K562 (cell line): Measurements from ENCODE around the gene GFOD1. TPM values are rescaled to one million over a fixed set of nuclear protein-coding genes. Genes with fewer than 3 reads are reported as not detected.
"Not testable (repeated sequence)": the region's sequence is repeated elsewhere in the genome, so short reads cannot be mapped to it uniquely, and the experiment has no call there.

Source experiments
- ATAC-seq: fragments of 200-7000 bp; cut with Tn5 transposase; 3 replicates; pipeline ENCODE4 v1.9.1; 2020; ENCODE audit warnings: moderate library complexity
- BruUV-seq: library from RNA; stranded (reverse); fragments of 400-500 nt; replicated peaks from 2 replicates; lab custom pipeline; 2021; lab: Mats Ljungman, UMichigan
- CTCF ChIA-PET: fragments of 300-600 bp; formaldehyde crosslinking; extraction: SDS; loops from one replicate; lab custom pipeline; 2021; ENCODE audit warnings: low intra/inter-chr PET ratio; lab: Yijun Ruan, JAX
- POLR2A ChIA-PET: fragments of 300-600, 350-650 bp; sonication (Branson Sonifier 250); formaldehyde crosslinking; extraction: SDS; loops from one replicate; lab custom pipeline; 2021; ENCODE audit warnings: antibody characterized with exemption, inconsistent platforms; lab: Yijun Ruan, JAX
- DNase-seq, 4 experiments: peaks; one replicate each; pipeline versions ENCODE4 v3.0.0 to v3.0.0-alpha.2; 2011 to 2018; ENCODE audit warnings: low spot score in 3 of 4, mixed read lengths in 3 of 4; ENCODE audit errors: extremely low read depth in 1 of 4
- FAIRE-seq: peaks from 2 replicates; lab custom pipeline; 2011; peaks lifted over from hg19 to GRCh38; lab: Jason Lieb, UNC
- H2AFZ ChIP-seq: 2 replicates; pipeline ENCODE4 v1.6.0; 2011; ENCODE audit warnings: low read depth, low read length, control low read depth, inconsistent platforms
- H3K27ac ChIP-seq: fragments of 200-600 bp; 3 replicates; pipeline ENCODE4 v1.8.0; 2011; ENCODE audit warnings: low read depth, mild to moderate bottlenecking, control low read depth, inconsistent platforms, low read length, moderate library complexity, mixed read lengths; ENCODE audit errors: extremely low read depth
- H3K27me3 ChIP-seq, 2 experiments: fragments of 300-600 bp in 1 of 2; 2 replicates in 1 of 2; 3 replicates in 1 of 2; pipeline versions ENCODE4 v1.6.0 to v1.8.0; 2011; ENCODE audit warnings: inconsistent platforms in 2 of 2, low read length in 2 of 2, mild to moderate bottlenecking in 1 of 2, mixed read lengths in 1 of 2, moderate library complexity in 1 of 2; ENCODE audit not compliant: control insufficient read depth in 2 of 2, insufficient read depth in 2 of 2
- H3K36me3 ChIP-seq: fragments of 300-600 bp; 3 replicates; pipeline ENCODE4 v1.8.0; 2011; ENCODE audit warnings: mild to moderate bottlenecking, low read length, inconsistent platforms; ENCODE audit not compliant: control insufficient read depth, insufficient read depth
- H3K4me1 ChIP-seq, 2 experiments: fragments of 200-600 bp in 1 of 2; replicated peaks in 1 of 2; 2 replicates in 1 of 2; 3 replicates in 1 of 2; pipeline versions ENCODE4 v1.5.1 to v1.8.0; 2011; ENCODE audit warnings: inconsistent platforms in 2 of 2, low read length in 2 of 2, mild to moderate bottlenecking in 1 of 2, mixed read lengths in 1 of 2, moderate library complexity in 1 of 2; ENCODE audit not compliant: control insufficient read depth in 2 of 2, insufficient read depth in 2 of 2
- H3K4me2 ChIP-seq: 2 replicates; pipeline ENCODE4 v1.6.1; 2011; ENCODE audit warnings: low read length, control low read depth, inconsistent platforms, mixed read lengths; ENCODE audit not compliant: insufficient read depth
- H3K4me3 ChIP-seq: fragments of 200-600 bp; sonication (generic), shearing (Covaris generic); 2 replicates; pipeline ENCODE4 v1.5.1; 2016; ENCODE audit warnings: control low read depth, inconsistent platforms
- H3K79me2 ChIP-seq: fragments of 200-600 bp; 3 replicates; pipeline ENCODE4 v1.8.0; 2011; ENCODE audit warnings: low read length, inconsistent platforms; ENCODE audit not compliant: control insufficient read depth, insufficient read depth
- H3K9ac ChIP-seq, 2 experiments: 2 replicates each; pipeline versions ENCODE4 v1.6.0 to v1.6.1; 2011; ENCODE audit warnings: low read depth in 2 of 2, low read length in 2 of 2, control low read depth in 1 of 2, inconsistent platforms in 1 of 2, mild to moderate bottlenecking in 1 of 2, mixed read lengths in 1 of 2; ENCODE audit not compliant: insufficient read depth in 1 of 2
- H3K9me1 ChIP-seq: one replicate; pipeline ENCODE4 v1.6.0; 2011; ENCODE audit warnings: inconsistent platforms, mild to moderate bottlenecking, low read length, moderate library complexity; ENCODE audit not compliant: control insufficient read depth, insufficient read depth
- H3K9me3 ChIP-seq: replicated peaks from 2 replicates; pipeline ENCODE4 v1.5.1; 2011; ENCODE audit warnings: low read depth, low read length, inconsistent platforms; ENCODE audit not compliant: control insufficient read depth, insufficient read depth
- H4K20me1 ChIP-seq: replicated peaks from 2 replicates; pipeline ENCODE4 v1.6.1; 2011; ENCODE audit warnings: low read length, inconsistent platforms, mixed read lengths; ENCODE audit not compliant: control insufficient read depth, insufficient read depth
- CBX3 ChIP-seq, 2 experiments: IDR thresholded peaks; 1 replicate in 1 of 2; 2 replicates in 1 of 2; pipeline ENCODE4 v1.6.1; 2012; ENCODE audit warnings: inconsistent platforms in 2 of 2, low read length in 2 of 2, borderline replicate concordance in 1 of 2, control low read depth in 1 of 2
- CBX5 ChIP-seq: IDR thresholded peaks from 2 replicates; pipeline ENCODE4 v1.6.1; 2014; ENCODE audit warnings: low read depth, borderline replicate concordance
- RBM25 ChIP-seq: fragments of 200-400 bp; formaldehyde crosslinking; IDR thresholded peaks from 2 replicates; pipeline ENCODE4 v1.6.1; 2018; ENCODE audit warnings: low read length, low read depth, moderate library complexity; ENCODE audit not compliant: severe bottlenecking
- ZNF143 ChIP-seq: sonication (generic); formaldehyde crosslinking; IDR thresholded peaks from 2 replicates; pipeline ENCODE4 v1.9.0; 2022; ENCODE audit warnings: mild to moderate bottlenecking, missing genetic modification reagents
- in situ Hi-C: fragments of 300-500 bp; cut with MboI; formaldehyde crosslinking; loops from 4 replicates; pipeline ENCODE4 v1.15.0; 2018; ENCODE audit warnings: inconsistent platforms, mixed read lengths
- intact Hi-C: fragments of 100-400 bp; cut with micrococcal nuclease; formaldehyde crosslinking; loops from 2 replicates; pipeline ENCODE4 v1.14.2; 2022
- polyA plus RNA-seq, 8 experiments: library from polyadenylated mRNA; depleted of rRNA in 4 of 8; stranded (reverse) in 5 of 8; unstranded in 3 of 8; fragments of >200 nt; fragmentation: Nextera tagmentation in 2 of 8; fragmentation: Illumina TruSeq in 1 of 8; extraction: Ambion mirVana in 2 of 8; extraction: Trizol in 1 of 8; gene quantifications; 2 replicates each; pipeline versions ENCODE4 v1.2.1 to v1.2.3, GENCODE V29; 2011 to 2014; ENCODE audit warnings: inconsistent platforms in 1 of 8, missing spikeins in 1 of 8
- total RNA-seq, 7 experiments: library from RNA; depleted of rRNA in 6 of 7; stranded (reverse); fragments of >200 nt in 6 of 7; fragmentation: Illumina TruSeq in 2 of 7; extraction: Trizol in 2 of 7; gene quantifications; 2 replicates each; pipeline versions ENCODE4 v1.2.1 to v1.2.3, GENCODE V29; 2011 to 2021; ENCODE audit warnings: low replicate concordance in 1 of 7
- TF ChIP-seq, protein P1 (sequence below), 2 experiments: fragments of 450-650 bp; IDR thresholded peaks; 2 replicates each; pipeline ENCODE4 v1.6.1; 2018; ENCODE audit warnings: mild to moderate bottlenecking in 2 of 2, low read depth in 1 of 2; ENCODE audit not compliant: partially characterized antibody in 2 of 2
- TF ChIP-seq, protein P2 (sequence below): fragments of 450-650 bp; IDR thresholded peaks from 2 replicates; pipeline ENCODE4 v1.6.1; 2018; ENCODE audit warnings: mild to moderate bottlenecking, low read depth; ENCODE audit not compliant: partially characterized antibody

Gene GFOD1
- total and polyA plus RNA-seq, 9 of the 15 experiments (the other 6 are each of a cell fraction or from before 2014, with no cell fraction given), result 3.8 to 12.0 (median 8.2) TPM

DNA sequence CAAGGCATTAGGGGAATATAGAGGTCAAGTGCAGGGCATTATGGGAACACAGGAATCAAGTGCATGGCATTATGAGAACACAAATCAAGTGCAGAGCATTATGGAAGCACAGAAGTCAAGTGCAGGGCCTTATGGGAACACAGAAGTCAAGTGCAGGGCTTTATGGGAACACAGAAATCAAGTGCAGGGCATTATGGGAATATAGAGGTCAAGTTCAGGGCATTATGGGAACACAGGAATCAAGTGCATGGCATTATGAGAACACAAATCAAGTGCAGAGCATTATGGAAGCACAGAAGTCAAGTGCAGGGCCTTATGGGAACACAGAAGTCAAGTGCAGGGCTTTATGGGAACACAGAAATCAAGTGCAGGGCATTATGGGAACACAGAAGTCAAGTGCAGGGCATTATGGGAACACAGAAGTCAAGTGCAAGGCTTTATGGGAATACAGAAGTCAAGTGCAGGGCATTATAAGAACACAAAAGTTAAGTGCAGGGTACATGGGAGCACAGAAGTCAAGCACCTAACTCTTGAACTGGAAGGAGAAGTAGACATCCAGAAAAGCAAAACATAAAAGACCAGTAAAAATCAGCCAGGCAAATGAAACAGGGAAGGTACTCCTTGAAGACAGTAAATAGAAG lies 53.1 kb downstream of the GFOD1 start:
- POLR2A ChIA-PET, H3K79me2 ChIP-seq, BruUV-seq, H3K9me1 ChIP-seq, H3K36me3 ChIP-seq, H3K4me2 ChIP-seq, ATAC-seq, H3K27ac ChIP-seq, H4K20me1 ChIP-seq, intact Hi-C loops, H3K4me3 ChIP-seq, in situ Hi-C loops, H3K9me3 ChIP-seq, CTCF ChIA-PET, DNase-seq, H3K27me3 ChIP-seq, H3K9ac ChIP-seq, H2AFZ ChIP-seq: not testable (repeated sequence)
- FAIRE-seq, result peak; percentile 60
- peak; percentile 49; the same call in 1 of the 2 replicates for TF ChIP-seq ZNF143
- peak in 1 of 2 experiments; percentile 54; a peak in 1 of 3 replicates for TF ChIP-seq CBX3 (IDR thresholded peaks at IDR 0.05; ENCODE audit: borderline replicate concordance in 1 of 2, low read length in 2 of 2)
- TF ChIP-seq, protein P1, sequence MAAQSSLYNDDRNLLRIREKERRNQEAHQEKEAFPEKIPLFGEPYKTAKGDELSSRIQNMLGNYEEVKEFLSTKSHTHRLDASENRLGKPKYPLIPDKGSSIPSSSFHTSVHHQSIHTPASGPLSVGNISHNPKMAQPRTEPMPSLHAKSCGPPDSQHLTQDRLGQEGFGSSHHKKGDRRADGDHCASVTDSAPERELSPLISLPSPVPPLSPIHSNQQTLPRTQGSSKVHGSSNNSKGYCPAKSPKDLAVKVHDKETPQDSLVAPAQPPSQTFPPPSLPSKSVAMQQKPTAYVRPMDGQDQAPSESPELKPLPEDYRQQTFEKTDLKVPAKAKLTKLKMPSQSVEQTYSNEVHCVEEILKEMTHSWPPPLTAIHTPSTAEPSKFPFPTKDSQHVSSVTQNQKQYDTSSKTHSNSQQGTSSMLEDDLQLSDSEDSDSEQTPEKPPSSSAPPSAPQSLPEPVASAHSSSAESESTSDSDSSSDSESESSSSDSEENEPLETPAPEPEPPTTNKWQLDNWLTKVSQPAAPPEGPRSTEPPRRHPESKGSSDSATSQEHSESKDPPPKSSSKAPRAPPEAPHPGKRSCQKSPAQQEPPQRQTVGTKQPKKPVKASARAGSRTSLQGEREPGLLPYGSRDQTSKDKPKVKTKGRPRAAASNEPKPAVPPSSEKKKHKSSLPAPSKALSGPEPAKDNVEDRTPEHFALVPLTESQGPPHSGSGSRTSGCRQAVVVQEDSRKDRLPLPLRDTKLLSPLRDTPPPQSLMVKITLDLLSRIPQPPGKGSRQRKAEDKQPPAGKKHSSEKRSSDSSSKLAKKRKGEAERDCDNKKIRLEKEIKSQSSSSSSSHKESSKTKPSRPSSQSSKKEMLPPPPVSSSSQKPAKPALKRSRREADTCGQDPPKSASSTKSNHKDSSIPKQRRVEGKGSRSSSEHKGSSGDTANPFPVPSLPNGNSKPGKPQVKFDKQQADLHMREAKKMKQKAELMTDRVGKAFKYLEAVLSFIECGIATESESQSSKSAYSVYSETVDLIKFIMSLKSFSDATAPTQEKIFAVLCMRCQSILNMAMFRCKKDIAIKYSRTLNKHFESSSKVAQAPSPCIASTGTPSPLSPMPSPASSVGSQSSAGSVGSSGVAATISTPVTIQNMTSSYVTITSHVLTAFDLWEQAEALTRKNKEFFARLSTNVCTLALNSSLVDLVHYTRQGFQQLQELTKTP (IDR thresholded peaks at IDR 0.05; ENCODE audit: low read depth in 1 of 2, partially characterized antibody in 2 of 2), result peak in 1 of 2 experiments; percentile 65
- TF ChIP-seq, protein P2, sequence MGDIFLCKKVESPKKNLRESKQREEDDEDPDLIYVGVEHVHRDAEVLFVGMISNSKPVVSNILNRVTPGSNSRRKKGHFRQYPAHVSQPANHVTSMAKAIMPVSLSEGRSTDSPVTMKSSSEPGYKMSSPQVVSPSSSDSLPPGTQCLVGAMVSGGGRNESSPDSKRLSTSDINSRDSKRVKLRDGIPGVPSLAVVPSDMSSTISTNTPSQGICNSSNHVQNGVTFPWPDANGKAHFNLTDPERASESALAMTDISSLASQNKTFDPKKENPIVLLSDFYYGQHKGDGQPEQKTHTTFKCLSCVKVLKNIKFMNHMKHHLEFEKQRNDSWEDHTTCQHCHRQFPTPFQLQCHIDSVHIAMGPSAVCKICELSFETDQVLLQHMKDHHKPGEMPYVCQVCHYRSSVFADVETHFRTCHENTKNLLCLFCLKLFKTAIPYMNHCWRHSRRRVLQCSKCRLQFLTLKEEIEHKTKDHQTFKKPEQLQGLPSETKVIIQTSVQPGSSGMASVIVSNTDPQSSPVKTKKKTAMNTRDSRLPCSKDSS, result peak; percentile 82
- TF ChIP-seq RBM25, result peak; percentile 25
- TF ChIP-seq CBX5, result 0 out of 2 replicates have a peak, but pooled peaks have one; percentile 11
- peaks cover 0 to 11% of the 10 kb centered on the region in 2 experiments; a peak in 3 of 5 replicates for H3K4me1 ChIP-seq
